ENCODE data around the gene PLCB4. TPM values are rescaled to one million over a fixed set of nuclear protein-coding genes. Genes with fewer than 3 reads are reported as not detected.

PLCB4 gene
- total and polyA plus RNA-seq, 7 donors = 0.90 to 6.7 (median 2.1) TPM

- Histone ChIP-seq H3K4me3 (no peak overlapping the region), H3K27ac (no peak overlapping the region), H3K4me1 (no peaks in the 10 kb centered on the region), H3K9me3 (no peaks in the 10 kb centered on the region), H3K27me3 (ENCODE audit: insufficient read depth in 3 of 3, low read length in 2 of 3) (peaks cover 6 to 68% (median 19%) of the 10 kb centered on the region in 3 donors), H3K36me3 (ENCODE audit: insufficient read depth in 1 of 2, low read depth in 1 of 2) (no peaks in the 10 kb centered on the region)
- DNase-seq = no peak
- intact Hi-C loops (cut with DNase I) = no loop called here
- 36 to 49% (median 44%) methylated on average over 8 of the region's 8 CpGs for WGBS, 3 donors
- no peak for ATAC-seq
- TF ChIP-seq CTCF (IDR thresholded peaks at IDR 0.05) = no peak
Observed at GRCh38 chr20:9517297-9518162, 448.6 kb downstream of the PLCB4 start.

- no peak for TF ChIP-seq CTCF (IDR thresholded peaks at IDR 0.05)
- Histone ChIP-seq H3K9me3 (no peaks in the 10 kb centered on the region), H3K4me3 (no peak overlapping the region), H3K4me1 (no peaks in the 10 kb centered on the region), H3K27me3 (ENCODE audit: insufficient read depth in 3 of 3, low read length in 2 of 3) (peaks cover 6 to 64% (median 19%) of the 10 kb centered on the region in 3 donors), H3K27ac (no peak overlapping the region), H3K36me3 (ENCODE audit: insufficient read depth in 1 of 2, low read depth in 1 of 2) (no peaks in the 10 kb centered on the region)
- no peak for DNase-seq
- intact Hi-C loops (cut with DNase I) = no loop called here
- ATAC-seq = no peak
- WGBS, 3 donors = 22 to 28% (median 23%) methylated on average over 8 of the region's 8 CpGs
Observed at GRCh38 chr20:9518576-9519175, 449.8 kb downstream of the PLCB4 start.

GRCh38 chr20:9520086-9520485, 451.2 kb downstream of the PLCB4 start:
- no peak overlapping the region for H3K27ac ChIP-seq
- peaks cover 3 to 54% (median 13%) of the 10 kb centered on the region in 3 donors for H3K27me3 ChIP-seq (ENCODE audit: insufficient read depth in 3 of 3, low read length in 2 of 3)
- intact Hi-C loops (cut with DNase I) = no loop called here
- no peaks in the 10 kb centered on the region for H3K9me3 ChIP-seq
- WGBS, 3 donors = 56 to 64% (median 57%) methylated on average over 4 of the region's 4 CpGs
- ATAC-seq (no peak), DNase-seq (no peak)
- H3K4me3 ChIP-seq = no peak overlapping the region
- H3K4me1 ChIP-seq = no peaks in the 10 kb centered on the region
- no peak for TF ChIP-seq CTCF (IDR thresholded peaks at IDR 0.05)
- no peaks in the 10 kb centered on the region for H3K36me3 ChIP-seq (ENCODE audit: insufficient read depth in 1 of 2, low read depth in 1 of 2)

GRCh38 chr20:9523636-9524035, 454.7 kb downstream of the PLCB4 start:
- no peak overlapping the region for H3K4me3 ChIP-seq
- H3K36me3 ChIP-seq (ENCODE audit: insufficient read depth in 1 of 2, low read depth in 1 of 2) = no peaks in the 10 kb centered on the region
- no peak overlapping the region for H3K27ac ChIP-seq
- ATAC-seq (no peak), DNase-seq (no peak)
- H3K4me1 ChIP-seq = no peaks in the 10 kb centered on the region
- H3K9me3 ChIP-seq = no peaks in the 10 kb centered on the region
- intact Hi-C loops (cut with DNase I) = no loop called here
- no peak for TF ChIP-seq CTCF (IDR thresholded peaks at IDR 0.05)
- peaks cover 0 to 28% (median 3%) of the 10 kb centered on the region in 3 donors for H3K27me3 ChIP-seq (ENCODE audit: insufficient read depth in 3 of 3, low read length in 2 of 3)
- WGBS, 3 donors = 64 to 72% (median 66%) methylated on average over 3 of the region's 3 CpGs

Data from psoas muscle (tissue), 8 donors.